ENCODE data around the gene KCNJ15. TPM values are rescaled to one million over a fixed set of nuclear protein-coding genes. Genes with fewer than 3 reads are reported as not detected.

KCNJ15 gene
- total RNA-seq, 1 donor from 2014 or later: 27.5 TPM

DNA sequence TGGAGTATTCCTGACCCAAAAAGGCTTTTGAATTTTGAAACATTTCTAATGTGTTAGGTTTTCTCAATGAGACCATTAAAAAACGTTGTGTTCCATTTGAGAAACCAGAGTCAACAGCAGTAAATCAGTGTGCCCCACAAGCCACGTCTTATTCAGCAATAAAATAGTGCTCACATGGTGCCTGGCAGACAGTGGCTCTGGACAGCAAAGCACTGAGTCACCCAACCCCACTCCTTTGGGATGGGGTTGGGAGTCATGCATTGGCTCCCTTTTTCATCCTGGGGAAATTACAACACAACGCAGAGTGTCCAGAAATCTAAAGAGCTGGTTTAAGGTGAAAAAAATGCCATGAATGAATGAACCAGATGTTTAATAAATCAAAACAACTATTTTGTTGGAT, 46.5 kb downstream of the KCNJ15 start:
- peak; percentile 95 for DNase-seq (ENCODE audit: low read depth)
- Histone ChIP-seq H3K4me3 (ENCODE audit: low read depth, low read length) (no peak overlapping the region), H3K36me3 (ENCODE audit: control insufficient read depth, insufficient read depth, low read length) (no peaks in the 10 kb centered on the region), H3K27me3 (ENCODE audit: control insufficient read depth, insufficient read depth, low read length) (no peaks in the 10 kb centered on the region)
- TF ChIP-seq CTCF (IDR thresholded peaks at IDR 0.05; ENCODE audit: insufficient read depth, low read length, poor library complexity, severe bottlenecking): no peak

GRCh38 chr21:38306433-38307141, 49.8 kb downstream of the KCNJ15 start:
- no peak for DNase-seq (ENCODE audit: low read depth)
- Histone ChIP-seq H3K36me3 (ENCODE audit: control insufficient read depth, insufficient read depth, low read length) (no peaks in the 10 kb centered on the region), H3K4me3 (ENCODE audit: low read depth, low read length) (no peak overlapping the region), H3K27me3 (ENCODE audit: control insufficient read depth, insufficient read depth, low read length) (no peaks in the 10 kb centered on the region)
- TF ChIP-seq CTCF (IDR thresholded peaks at IDR 0.05; ENCODE audit: insufficient read depth, low read length, poor library complexity, severe bottlenecking): no peak

DNA sequence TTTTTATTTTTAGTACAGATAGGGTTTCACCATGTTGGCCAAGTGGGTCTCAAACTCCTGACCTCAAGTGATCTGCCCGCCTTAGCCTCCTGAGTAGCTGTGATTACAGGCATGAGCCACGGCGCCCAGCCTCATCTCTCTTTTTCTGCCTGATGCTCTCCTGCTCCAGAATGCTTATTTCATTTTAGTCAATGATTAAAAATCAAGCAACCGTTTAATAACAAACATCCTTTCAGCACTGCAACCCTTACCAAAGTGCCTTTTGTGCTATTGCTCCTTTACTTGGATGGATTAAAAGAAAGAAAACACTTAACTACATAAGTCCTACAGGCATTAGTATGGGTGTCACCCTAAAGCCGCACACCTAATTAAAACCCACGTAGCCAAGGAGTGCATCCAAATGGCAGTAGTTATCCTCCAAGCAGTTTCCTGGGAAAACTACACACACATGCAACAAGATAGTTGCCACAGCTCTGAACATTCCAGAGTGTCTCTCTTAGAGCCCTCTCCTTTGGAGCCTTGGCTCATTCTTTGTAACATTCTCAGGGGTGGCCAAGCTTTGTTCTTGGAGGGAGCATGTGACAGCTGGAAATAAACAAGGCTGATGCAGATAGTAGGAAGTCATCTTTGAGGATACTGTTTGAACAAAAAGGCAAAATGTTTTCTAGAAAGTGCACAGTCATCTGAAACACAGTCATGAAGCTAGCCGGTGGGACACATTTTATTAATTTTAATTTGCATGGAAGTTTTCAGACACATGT, 51.2 kb downstream of the KCNJ15 start:
- H3K4me3 ChIP-seq (ENCODE audit: low read depth, low read length): no peak overlapping the region
- no peak for DNase-seq (ENCODE audit: low read depth)
- TF ChIP-seq CTCF (IDR thresholded peaks at IDR 0.05; ENCODE audit: insufficient read depth, low read length, poor library complexity, severe bottlenecking): no peak
- H3K27me3 ChIP-seq (ENCODE audit: control insufficient read depth, insufficient read depth, low read length): no peaks in the 10 kb centered on the region
- no peaks in the 10 kb centered on the region for H3K36me3 ChIP-seq (ENCODE audit: control insufficient read depth, insufficient read depth, low read length)

GRCh38 chr21:38308532-38309119, 51.8 kb downstream of the KCNJ15 start:
- no peak for TF ChIP-seq CTCF (IDR thresholded peaks at IDR 0.05; ENCODE audit: insufficient read depth, low read length, poor library complexity, severe bottlenecking)
- Histone ChIP-seq H3K36me3 (ENCODE audit: control insufficient read depth, insufficient read depth, low read length) (no peaks in the 10 kb centered on the region), H3K27me3 (ENCODE audit: control insufficient read depth, insufficient read depth, low read length) (no peaks in the 10 kb centered on the region), H3K4me3 (ENCODE audit: low read depth, low read length) (no peak overlapping the region)
- DNase-seq (ENCODE audit: low read depth): no peak

- no peaks in the 10 kb centered on the region for H3K27me3 ChIP-seq (ENCODE audit: control insufficient read depth, insufficient read depth, low read length)
- DNase-seq (ENCODE audit: low read depth): no peak
- no peak for TF ChIP-seq CTCF (IDR thresholded peaks at IDR 0.05; ENCODE audit: insufficient read depth, low read length, poor library complexity, severe bottlenecking)
- H3K36me3 ChIP-seq (ENCODE audit: control insufficient read depth, insufficient read depth, low read length): no peaks in the 10 kb centered on the region
- H3K4me3 ChIP-seq (ENCODE audit: low read depth, low read length): no peak overlapping the region
Measured at GRCh38 chr21:38310646-38311485, 54.1 kb downstream of the KCNJ15 start.
